ENCODE data around the gene ERI3.

Gene ERI3

DNA sequence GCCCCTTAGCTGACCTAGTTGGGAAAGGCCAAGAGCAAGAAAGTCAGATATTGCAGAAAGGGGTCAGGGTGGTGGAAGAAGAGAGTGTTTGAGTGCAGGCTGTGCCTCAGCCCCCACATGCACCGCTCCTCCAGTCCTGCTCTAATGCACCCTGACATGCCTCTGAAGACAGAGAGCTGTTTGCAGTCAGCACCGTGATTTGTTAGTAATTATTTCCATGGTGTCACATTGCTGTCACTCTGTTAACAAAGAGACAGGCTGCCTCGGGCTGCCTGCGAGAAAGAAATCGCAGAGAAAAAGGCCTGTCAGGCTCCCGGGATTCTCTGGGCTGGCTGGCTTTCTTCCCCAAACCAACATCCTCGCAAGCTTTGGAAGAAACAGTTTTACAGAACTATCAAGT, 58.3 kb downstream of the ERI3 start:
- H3K4me3 ChIP-seq: no peak overlapping the region
- H3K27me3 ChIP-seq (ENCODE audit: low read depth): no peaks in the 10 kb centered on the region
- no peak for DNase-seq (ENCODE audit: low spot score in 2 of 2)
- no peaks in the 10 kb centered on the region; the same call in 1 of the 2 replicates for H3K9me3 ChIP-seq
- in situ Hi-C loops (cut with MboI; ENCODE audit: low sequenced_read_pairs): no loop called here
- H3K4me1 ChIP-seq: no peaks in the 10 kb centered on the region
- H3K36me3 ChIP-seq (replicated peaks): peaks cover 28% of the 10 kb centered on the region

DNA sequence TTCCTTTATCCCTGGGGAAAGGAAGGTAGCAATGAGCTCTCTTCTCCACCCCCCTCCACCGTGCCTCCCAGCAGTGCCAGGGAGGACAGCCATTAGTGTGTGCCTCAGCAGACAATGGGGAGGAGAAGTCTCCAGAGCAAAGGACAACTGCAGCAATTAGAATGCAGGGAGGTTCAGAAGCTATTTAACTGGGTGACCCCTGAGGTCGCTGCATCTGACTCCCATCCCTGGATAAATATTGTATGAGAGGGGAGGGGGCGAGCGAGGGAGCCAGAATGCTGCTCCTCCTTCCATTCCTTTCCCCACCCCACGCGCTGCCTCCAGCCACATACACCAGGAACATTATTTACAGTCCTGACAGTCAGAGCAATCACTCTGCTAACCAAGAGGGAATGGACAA, 59.0 kb downstream of the ERI3 start:
- Histone ChIP-seq H3K9me3 (no peaks in the 10 kb centered on the region; the same call in 1 of the 2 replicates), H3K4me1 (no peaks in the 10 kb centered on the region), H3K27me3 (ENCODE audit: low read depth) (no peaks in the 10 kb centered on the region), H3K4me3 (no peak overlapping the region), H3K36me3 (replicated peaks) (peaks cover 28% of the 10 kb centered on the region)
- DNase-seq (ENCODE audit: low spot score in 2 of 2): no peak
- in situ Hi-C loops (cut with MboI; ENCODE audit: low sequenced_read_pairs): no loop called here

DNA sequence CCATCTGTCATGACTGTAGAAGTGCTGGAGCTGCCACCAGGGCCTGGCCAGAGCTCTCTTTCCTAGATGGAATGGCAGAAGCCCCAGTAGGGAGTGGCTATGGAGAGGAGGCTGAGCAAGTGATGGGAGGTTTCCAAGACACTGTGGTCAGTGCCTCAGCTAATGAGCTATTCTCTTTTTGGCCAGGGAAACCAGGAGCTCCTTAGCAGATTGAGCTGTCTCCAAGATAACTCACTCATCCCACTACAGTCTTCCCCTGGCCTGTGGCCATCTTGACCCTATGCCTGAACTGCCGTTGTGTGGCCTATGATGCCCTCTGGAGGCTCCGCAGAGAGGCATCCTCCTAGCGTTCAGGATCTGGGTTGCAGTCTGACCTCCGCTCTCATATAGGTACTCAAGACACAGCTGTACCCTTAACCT, 60.5 kb downstream of the ERI3 start:
- in situ Hi-C loops (cut with MboI; ENCODE audit: low sequenced_read_pairs): no loop called here
- H3K4me3 ChIP-seq: no peak overlapping the region
- no peaks in the 10 kb centered on the region; the same call in 1 of the 2 replicates for H3K9me3 ChIP-seq
- H3K36me3 ChIP-seq (replicated peaks): peaks cover 33% of the 10 kb centered on the region
- DNase-seq (ENCODE audit: low spot score in 2 of 2): peak in 1 of 2 experiments; percentile 37
- no peaks in the 10 kb centered on the region for H3K27me3 ChIP-seq (ENCODE audit: low read depth)
- H3K4me1 ChIP-seq: no peaks in the 10 kb centered on the region

DNA sequence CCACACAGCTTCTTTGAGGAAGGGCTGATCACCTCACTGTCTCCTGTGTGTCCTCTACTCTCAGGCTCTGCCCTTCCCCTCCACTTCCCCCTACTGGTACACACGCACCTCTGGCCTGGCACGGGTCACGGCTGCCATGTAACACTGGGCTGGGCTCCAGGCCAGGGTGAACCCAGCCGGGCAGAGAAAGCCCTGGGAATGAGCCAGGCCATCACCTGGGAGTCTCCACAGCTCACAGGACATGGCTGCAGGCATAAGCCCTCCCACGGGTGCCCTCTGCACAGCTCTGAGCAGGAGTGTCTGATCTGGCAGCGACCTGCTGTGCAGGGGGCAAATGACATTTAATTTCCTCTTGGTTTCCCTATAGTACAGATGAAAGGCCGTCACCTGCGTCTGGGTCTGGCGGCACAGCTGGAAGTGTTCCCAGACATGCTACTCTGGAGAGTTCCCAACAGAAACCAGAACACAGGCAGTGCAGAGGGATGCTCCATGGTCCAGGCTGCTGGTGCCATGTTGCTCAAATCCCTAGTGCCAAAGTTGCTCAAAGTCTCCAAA, 61.2 kb downstream of the ERI3 start:
- no peak overlapping the region for H3K4me3 ChIP-seq
- H3K36me3 ChIP-seq (replicated peaks): peaks cover 34% of the 10 kb centered on the region
- DNase-seq (ENCODE audit: low spot score in 2 of 2): no peak
- no peaks in the 10 kb centered on the region for H3K27me3 ChIP-seq (ENCODE audit: low read depth)
- in situ Hi-C loops (cut with MboI; ENCODE audit: low sequenced_read_pairs): no loop called here
- H3K9me3 ChIP-seq: no peaks in the 10 kb centered on the region; the same call in 1 of the 2 replicates
- no peaks in the 10 kb centered on the region for H3K4me1 ChIP-seq

DNA sequence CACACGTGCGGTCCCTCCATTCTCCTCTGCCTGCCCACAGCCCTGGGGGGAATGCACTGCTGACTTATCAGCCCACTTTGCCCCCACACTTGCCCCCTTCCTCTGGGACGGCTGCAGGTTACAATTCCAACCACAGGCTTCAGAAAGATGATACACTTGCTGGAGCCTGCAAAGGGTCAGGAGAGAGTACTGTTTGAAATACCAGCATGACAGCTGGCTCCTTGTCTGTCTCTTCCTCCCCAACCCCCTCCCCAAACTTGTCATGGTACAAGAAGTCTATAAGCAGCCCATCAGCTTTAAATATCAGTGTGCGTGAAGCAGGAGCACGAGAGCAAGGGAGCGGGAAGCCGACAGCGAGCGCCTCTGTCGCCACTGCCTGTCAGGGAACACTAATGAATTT, 62.4 kb downstream of the ERI3 start:
- Histone ChIP-seq H3K9me3 (no peaks in the 10 kb centered on the region; the same call in 1 of the 2 replicates), H3K36me3 (replicated peaks) (peaks cover 32% of the 10 kb centered on the region), H3K27me3 (ENCODE audit: low read depth) (no peaks in the 10 kb centered on the region), H3K4me1 (no peaks in the 10 kb centered on the region), H3K4me3 (no peak overlapping the region)
- no peak for DNase-seq (ENCODE audit: low spot score in 2 of 2)
- in situ Hi-C loops (cut with MboI; ENCODE audit: low sequenced_read_pairs): no loop called here

DNA sequence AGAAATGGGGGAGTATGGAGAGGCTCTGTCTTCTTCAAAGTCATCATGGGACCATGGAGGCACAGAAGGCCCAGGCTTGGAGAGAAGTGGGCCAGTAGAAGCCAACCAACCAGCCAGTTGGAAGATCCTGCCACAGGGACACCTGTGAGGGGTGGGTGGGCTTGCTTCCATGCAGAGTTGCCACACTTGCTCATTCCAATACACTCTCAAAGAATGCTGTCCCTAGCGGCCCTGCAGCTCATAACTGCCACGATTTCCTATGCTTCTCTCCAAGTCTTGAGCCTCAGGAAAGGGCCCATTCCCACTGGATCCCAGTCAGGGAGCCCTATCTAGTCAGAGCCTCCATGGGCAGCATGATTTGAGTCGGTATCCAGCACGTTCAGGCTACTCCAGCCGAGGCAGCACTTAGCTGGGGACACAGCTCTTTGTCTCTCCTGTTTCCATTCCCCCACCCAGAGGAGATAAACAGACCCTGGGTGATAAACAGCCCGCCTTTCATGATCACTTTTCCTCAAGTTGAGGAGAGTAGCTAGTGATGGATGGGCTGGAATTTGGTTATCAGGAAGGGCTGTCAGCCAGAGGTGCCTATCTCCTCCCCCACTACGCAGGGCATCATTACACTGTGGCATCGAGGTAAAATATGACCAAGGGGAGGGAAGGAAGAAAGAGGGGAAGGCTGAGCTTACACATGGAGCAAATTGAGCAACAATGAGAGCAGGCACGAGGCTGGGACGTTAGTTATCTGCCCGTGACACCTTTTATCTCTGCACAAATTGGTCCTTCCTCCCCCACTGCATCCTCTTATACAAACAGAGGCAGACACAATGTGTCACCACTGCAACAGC, 64.6 kb downstream of the ERI3 start:
- no peaks in the 10 kb centered on the region for H3K9me3 ChIP-seq
- H3K27me3 ChIP-seq (ENCODE audit: low read depth): no peaks in the 10 kb centered on the region
- no peaks in the 10 kb centered on the region for H3K4me1 ChIP-seq
- in situ Hi-C loops (cut with MboI; ENCODE audit: low sequenced_read_pairs): no loop called here
- peaks cover 21% of the 10 kb centered on the region for H3K36me3 ChIP-seq (replicated peaks)
- no peak overlapping the region for H3K4me3 ChIP-seq
- no peak for DNase-seq (ENCODE audit: low spot score in 2 of 2)

DNA sequence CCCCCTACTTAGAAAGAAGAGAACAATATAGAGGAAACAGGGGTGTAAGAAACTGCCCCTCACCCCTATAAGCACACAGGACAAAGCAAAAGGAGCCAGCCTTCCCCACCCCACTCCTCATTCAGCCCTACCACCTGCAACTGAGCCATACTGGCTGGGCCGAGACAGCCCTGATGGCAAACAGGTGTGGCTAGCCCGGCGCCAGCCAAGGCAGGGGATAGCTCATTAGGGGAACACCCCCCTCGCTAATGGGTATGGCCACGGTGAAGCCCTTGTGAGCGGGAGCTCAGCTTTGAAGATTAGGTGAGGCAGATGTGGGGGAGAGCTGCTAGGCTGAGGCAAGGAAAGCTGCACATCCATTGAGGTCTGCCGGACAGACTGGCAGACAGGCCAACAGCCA, 65.5 kb downstream of the ERI3 start:
- in situ Hi-C loops (cut with MboI; ENCODE audit: low sequenced_read_pairs): no loop called here
- DNase-seq (ENCODE audit: low spot score in 2 of 2): peak in 1 of 2 experiments; percentile 14
- Histone ChIP-seq H3K4me3 (no peak overlapping the region), H3K4me1 (no peaks in the 10 kb centered on the region), H3K36me3 (replicated peaks) (peaks cover 12% of the 10 kb centered on the region), H3K9me3 (no peaks in the 10 kb centered on the region), H3K27me3 (ENCODE audit: low read depth) (no peaks in the 10 kb centered on the region)

DNA sequence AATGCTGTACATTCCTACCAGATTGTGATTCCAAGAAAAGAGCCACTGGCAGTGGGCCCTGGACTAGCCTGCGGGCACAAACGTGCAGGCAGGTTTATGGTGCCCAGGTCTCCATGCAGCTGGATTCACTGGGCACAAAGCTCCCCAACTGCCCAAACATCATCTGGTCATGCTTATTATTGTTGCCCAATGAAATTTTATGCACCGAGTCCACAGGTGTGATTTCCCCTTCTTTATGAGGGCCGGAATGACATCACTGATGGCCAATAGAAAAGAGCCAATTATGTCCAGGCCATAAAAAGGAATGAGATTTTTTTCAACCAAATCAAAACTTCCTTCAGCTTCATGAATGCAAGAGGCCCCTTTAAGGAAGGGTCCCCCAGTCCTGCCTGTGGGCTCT, 66.2 kb downstream of the ERI3 start:
- H3K4me3 ChIP-seq: no peak overlapping the region
- DNase-seq (ENCODE audit: low spot score in 2 of 2): no peak
- H3K9me3 ChIP-seq: no peaks in the 10 kb centered on the region
- H3K36me3 ChIP-seq (replicated peaks): peaks cover 10% of the 10 kb centered on the region; the same call in 1 of the 2 replicates
- no peaks in the 10 kb centered on the region for H3K4me1 ChIP-seq
- H3K27me3 ChIP-seq (ENCODE audit: low read depth): no peaks in the 10 kb centered on the region
- in situ Hi-C loops (cut with MboI; ENCODE audit: low sequenced_read_pairs): no loop called here

DNA sequence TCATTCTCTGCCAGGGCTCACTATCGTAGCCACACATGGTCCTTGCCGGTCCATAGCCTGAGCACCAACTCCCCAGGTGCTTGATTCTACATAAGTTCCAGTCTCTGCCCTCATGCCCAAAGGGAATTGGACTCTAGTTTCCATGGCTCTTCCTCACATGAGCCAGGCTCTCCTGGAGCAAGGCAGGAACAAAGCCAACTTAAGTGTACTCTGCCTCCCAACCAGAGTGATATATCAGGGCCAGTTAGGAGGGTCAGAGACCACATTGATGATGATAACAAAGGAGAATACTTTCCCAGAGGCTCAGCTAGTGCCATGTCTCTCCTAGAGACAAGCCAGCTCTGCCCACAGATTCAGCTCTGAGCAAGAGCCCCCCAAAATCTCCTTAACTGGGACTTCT, 70.9 kb downstream of the ERI3 start:
- Histone ChIP-seq H3K9me3 (no peaks in the 10 kb centered on the region), H3K4me3 (no peak overlapping the region), H3K4me1 (no peaks in the 10 kb centered on the region), H3K36me3 (replicated peaks) (peaks cover 8% of the 10 kb centered on the region), H3K27me3 (ENCODE audit: low read depth) (no peaks in the 10 kb centered on the region)
- in situ Hi-C loops (cut with MboI; ENCODE audit: low sequenced_read_pairs): no loop called here
- no peak for DNase-seq (ENCODE audit: low spot score in 2 of 2)

DNA sequence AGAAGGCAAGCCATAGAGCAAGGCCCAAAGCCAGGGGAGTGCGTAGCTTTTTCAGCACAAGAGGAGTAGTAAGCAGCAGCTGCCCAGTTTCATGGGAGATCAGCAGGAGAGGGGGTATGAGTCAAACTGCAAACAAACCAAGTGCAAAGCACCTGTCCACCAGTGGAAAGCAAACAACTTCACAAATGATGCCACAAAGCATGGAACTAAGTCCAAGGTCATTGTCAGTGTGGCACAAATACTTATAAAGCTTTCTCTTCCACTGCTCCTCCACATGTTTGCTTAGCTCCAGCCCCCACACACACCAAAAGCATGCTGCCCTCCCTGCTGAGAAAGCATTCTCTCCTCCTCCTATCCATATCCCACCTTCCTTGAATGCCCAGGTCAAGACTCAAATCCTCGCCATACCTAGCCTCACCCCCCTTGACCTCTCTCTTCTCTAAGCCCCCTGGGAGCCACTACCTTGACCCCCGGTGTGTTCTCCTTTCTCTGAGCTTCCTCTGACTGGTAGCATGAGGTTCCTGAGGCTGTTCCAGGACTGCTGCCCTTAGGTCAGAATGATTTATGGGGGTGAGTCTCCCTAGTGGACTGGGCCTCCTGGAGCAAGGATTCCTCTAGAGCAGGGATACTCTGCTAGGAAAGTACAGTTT, 71.4 kb downstream of the ERI3 start:
- Histone ChIP-seq H3K4me3 (no peak overlapping the region), H3K9me3 (no peaks in the 10 kb centered on the region), H3K36me3 (replicated peaks) (peaks cover 8% of the 10 kb centered on the region), H3K4me1 (no peaks in the 10 kb centered on the region), H3K27me3 (ENCODE audit: low read depth) (no peaks in the 10 kb centered on the region)
- in situ Hi-C loops (cut with MboI; ENCODE audit: low sequenced_read_pairs): no loop called here
- DNase-seq (ENCODE audit: low spot score in 2 of 2): no peak

DNA sequence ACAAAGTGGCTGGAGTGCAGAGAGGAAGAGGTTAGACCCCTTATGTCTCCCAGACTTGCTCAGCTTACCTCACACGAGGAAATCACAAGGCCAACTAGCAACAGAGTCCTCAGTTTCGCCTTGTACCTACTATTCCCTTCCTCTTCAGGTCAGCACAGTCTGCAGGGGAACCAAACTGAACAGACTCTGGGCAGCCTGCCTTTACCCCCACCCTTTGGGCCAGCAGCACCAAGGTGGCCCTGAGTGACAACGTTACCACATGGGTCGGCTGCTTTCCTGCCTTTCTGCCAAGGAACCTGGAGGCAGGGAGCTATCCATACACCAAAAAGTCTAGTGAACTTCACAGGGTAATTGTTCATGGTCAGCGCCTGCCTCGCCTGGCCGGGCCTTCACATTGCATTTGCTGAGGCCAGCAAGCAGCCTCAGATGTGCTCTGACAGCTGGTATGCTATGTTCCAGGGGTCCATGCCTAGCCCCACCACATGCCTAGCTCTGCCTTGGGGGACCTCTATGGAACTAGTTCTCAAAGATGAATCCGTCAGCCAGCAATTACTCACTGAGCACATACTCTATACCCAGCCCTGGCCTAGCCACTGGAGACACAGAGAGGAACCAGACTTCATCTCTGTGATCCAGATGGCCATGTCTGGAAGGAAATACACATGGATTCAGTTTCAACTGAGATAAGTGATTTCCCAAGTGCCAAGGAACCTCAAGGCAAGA, 72.2 kb downstream of the ERI3 start:
- Histone ChIP-seq H3K36me3 (replicated peaks) (peaks cover 8% of the 10 kb centered on the region), H3K4me1 (no peaks in the 10 kb centered on the region)
- no peak for DNase-seq (ENCODE audit: low spot score in 2 of 2)

DNA sequence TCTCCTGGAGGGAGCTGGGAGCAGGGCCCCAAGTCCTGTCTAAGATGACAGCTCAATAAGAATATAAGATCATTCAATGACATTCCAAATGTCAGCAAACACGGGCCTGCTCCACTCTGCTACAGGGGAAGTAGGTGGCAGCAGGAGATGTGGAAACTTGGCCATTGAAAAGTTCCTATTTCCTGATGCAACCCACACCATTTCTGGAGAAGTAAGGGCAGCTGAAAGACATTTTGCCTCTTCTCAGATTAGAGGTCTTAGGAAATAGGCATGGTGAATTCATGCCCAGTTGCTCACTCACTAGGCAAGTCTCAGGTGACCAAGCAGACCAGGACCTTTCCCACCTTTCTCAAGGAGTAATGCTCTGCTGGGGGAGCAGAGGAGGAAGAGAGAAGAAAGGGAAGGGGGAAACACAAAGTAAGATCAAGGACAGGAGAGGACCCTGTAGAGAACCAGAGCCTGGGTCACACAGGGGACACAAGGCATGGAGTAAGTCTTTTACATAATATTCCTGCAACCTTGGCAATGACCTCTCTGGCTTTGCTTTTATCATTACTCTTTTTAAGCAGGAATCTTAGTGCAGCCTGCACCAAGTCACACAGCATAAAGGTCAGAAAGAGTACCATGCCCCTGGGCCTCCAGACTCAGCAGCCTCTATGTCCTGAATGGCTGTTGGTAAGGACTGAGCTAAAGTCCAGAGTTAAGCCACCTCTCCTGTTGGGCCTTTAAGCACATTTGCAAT, 72.9 kb downstream of the ERI3 start:
- Histone ChIP-seq H3K4me3 (no peak overlapping the region), H3K4me1 (no peaks in the 10 kb centered on the region), H3K27me3 (ENCODE audit: low read depth) (no peaks in the 10 kb centered on the region), H3K9me3 (no peaks in the 10 kb centered on the region), H3K36me3 (replicated peaks) (peaks cover 8% of the 10 kb centered on the region)
- in situ Hi-C loops (cut with MboI; ENCODE audit: low sequenced_read_pairs): no loop called here
- no peak for DNase-seq (ENCODE audit: low spot score in 2 of 2)

More for the DNA sequence above, 72.2 kb downstream of the ERI3 start:
- no peaks in the 10 kb centered on the region for H3K9me3 ChIP-seq
- no peak overlapping the region for H3K4me3 ChIP-seq
- no peaks in the 10 kb centered on the region for H3K27me3 ChIP-seq (ENCODE audit: low read depth)
- in situ Hi-C loops (cut with MboI; ENCODE audit: low sequenced_read_pairs): no loop called here

DNA sequence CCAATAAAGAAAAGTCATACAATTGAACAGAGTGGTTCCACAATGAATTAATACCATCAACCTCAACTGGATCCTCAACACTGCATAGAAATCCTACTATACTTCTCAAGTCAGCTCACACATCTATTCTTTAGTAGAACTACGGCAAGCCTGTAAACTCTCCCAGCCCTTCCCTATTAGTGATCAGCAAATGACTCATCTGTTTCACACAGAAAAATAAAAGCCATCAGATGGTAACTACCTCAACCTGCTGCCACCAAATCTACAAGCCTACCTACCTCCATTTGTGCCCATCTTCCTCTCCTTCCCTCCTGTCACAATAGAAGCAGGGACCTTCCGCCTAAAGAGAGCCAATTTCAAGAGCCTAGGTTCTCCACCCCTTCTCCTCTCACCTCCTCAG, 78.2 kb downstream of the ERI3 start:
- H3K36me3 ChIP-seq (replicated peaks): no peaks in the 10 kb centered on the region; the same call in 1 of the 2 replicates
- no peak overlapping the region for H3K4me3 ChIP-seq
- H3K27me3 ChIP-seq (ENCODE audit: low read depth): no peaks in the 10 kb centered on the region
- H3K4me1 ChIP-seq: peaks cover 8% of the 10 kb centered on the region
- H3K9me3 ChIP-seq: no peaks in the 10 kb centered on the region
- in situ Hi-C loops (cut with MboI; ENCODE audit: low sequenced_read_pairs): no loop called here
- no peak for DNase-seq (ENCODE audit: low spot score in 2 of 2)
